NCI-H1105 treated with DMSO at 0.1 percent for 48 hours (cell line): ENCODE results near the gene IL32.
"Not testable (repeated sequence)": the region's sequence is repeated elsewhere in the genome, so short reads cannot be mapped to it uniquely, and the experiment has no call there.

ENCODE experiments used
- DNase-seq: peaks from one replicate; lab custom pipeline; 2025; lab: John Stamatoyannopoulos, UW

The IL32 gene

DNA sequence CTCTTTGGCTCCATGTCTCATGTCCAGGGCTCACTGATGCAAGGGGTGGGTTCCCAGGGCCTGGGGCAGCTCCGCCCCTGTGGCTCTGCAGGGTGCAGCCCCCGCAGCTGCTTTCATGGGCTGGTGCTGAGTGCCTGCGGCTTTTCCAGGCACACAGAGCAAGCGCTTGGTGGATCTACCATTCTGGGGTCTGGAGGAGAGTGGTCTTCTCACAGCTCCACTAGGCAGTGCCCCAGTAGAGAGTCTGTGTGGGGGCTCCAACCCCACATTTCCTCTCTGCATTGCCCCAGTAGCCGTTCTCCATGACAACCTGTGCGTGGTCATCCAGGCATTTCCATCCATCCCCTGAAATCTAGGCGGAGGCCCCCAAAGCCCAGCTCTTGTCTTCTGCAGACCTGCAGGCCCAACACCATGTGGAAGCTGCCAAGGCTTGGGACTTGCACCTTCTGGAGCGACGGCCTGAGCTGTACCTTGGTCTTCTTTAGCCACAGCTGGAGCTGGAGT is 5.2 kb downstream of the IL32 start:
- DNase-seq: no peak

DNA sequence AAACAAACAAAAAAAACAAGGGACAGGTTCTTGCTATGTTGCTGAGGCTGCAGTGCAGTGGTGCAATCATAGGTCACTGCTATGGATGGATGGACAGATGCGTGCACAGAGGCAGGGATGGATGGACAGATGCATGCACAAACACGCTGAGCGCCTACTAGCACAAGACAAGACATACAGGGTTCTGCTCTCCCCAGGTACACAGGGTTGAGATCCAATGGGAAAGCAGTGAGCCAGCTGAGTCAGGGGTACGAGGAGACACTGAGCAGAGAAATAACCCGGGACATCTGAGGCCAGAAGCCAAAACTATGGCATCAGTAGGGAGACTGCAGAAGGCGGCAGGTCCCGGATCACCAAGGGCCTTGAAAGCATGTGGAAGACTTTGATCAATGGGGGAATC is 6.2 kb downstream of the IL32 start:
- DNase-seq: no peak

DNA sequence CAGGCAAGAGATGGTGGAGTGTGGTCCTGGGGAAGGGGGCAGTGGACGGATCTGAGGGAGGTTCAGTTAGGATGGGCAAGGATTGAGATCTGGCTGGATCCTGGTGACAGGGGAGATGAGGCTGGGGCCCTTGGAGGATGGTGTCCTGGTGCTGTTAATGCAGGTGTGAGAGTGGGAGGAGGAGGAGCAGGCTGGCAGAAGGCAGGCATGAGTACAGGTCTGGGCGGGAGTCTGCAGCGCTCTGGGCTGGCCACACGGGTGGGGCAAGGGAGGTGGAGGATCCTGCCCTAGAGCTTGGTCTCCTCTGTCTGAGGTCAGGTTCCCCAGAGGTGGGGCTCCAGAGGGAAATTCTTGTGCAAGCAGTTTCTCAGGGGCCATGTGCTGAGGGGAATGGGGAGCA is 6.7 kb downstream of the IL32 start:
- not testable (repeated sequence) for DNase-seq

DNA sequence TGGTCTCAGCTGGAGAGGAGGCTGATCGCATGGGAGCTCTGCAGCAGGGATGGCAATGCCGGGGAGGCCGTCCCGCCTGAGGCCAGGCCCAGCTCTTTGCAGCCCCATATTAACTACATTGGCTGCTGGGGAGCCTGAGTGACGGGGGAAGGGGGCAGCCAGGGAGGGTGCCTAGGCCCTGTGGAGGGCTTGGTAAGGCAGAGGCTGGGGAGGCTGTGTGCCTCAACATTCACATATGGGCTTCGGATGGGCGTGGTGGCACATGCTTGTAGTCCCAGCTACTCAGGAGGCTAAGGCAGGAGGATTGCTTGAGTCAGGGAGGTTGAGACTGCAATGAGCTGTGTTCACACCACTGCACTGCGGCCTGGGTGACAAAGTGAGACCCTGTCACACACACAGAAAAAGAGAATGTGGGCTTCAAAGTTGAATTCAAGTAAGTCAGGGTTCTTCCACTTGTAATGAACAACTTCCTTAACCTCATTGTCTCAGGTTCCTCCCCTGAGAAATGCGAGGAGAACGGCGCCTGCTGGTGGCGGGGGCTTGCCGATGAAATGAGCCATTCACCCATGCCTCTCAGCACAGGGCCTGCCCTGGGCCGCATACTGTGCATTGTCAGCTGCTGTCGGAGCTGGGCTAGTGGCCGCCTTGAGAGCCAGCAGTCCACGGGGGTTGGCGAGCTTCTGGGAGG is 7.3 kb downstream of the IL32 start:
- not testable (repeated sequence) for DNase-seq

DNA sequence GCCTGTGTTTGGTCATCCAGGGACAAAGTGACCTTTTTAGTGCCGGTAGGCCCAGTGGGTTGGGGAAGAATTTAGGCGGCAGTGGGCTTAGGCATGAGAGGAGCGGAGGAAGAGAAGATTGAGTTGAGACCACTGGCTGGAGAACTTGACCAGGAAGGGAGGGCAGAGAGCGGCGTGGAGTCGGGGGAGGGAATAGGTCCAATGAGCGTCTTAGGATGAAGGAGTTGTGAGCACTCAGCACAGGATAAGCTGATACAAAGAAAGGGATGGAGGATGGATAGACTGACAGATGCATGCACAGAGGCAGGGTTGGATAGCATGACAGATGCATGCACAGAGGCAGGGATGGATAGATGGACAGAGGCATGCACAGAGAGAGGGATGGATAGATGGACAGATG is 8.0 kb downstream of the IL32 start:
- no peak for DNase-seq

DNA sequence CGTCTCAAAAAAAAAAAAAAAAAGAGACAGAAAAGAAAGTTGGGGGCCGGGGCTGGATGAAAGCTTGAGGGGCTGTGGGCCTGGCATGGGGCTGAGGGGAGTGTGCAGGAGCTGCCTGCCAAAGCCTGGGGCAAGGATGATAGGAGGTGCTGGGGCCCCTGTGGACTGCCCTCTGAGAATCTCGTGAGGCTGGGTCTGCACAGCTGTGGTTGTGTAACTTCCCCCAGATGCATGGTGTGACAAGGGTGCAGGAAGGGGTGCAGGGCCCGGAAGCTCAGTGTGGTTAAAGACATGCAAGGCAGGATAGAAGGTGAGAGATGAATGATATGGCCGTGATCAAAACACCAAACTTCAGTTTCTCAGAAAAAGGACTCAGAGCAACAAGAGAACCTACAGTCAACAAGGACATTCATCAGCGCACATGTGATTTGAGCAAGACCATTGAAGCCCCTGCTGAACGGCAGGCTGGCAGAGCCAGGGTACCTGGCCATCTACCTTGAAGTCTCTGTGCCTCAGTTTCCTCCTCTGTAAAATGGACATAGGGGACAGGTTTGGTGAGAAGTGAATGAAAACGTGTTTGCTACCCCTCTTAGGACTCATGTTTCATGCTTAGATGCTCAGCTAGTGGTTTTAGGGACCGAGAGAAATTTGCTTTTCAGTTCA is 9.6 kb downstream of the IL32 start:
- no peak for DNase-seq

DNA sequence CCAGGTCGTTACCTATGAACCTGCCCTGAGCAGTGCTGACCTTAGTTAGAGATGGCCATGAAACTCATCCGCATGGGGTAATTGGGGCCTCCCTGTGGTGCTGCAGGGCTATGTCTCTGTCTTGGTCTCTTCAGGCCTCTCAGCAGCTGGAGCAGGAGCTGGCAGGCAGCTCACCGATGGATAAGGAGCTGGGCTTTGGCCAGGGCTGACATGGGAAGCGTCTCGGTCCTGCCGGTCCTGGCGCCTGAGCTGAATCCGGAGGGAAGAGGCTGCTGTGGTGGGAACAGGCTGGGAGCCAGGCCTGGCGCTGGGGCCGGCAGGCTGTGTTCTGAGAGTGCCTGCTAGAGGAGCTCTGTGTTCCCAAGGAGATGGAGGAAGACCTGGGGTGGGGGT is 10.1 kb downstream of the IL32 start:
- no peak for DNase-seq

DNA sequence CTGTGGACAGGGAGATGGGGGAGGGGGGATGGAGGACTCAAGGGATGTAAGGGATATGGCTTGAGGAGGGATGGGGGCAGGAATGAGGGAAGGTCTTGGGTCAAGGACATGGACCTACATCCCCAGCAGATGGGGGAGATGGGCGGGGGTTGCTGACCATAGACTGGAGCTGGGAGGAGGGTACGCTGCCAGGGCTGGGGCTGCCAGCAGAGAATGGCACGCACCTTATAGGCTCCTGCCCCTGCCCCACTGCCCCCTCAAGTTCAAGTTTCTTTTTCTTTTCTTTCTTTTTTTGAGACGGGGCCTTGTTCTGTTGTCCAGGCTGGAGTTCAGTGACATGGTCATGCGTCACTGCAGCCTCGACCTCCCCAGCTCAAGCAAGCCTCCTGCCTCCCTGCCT is 10.5 kb downstream of the IL32 start:
- not testable (repeated sequence) for DNase-seq

DNA sequence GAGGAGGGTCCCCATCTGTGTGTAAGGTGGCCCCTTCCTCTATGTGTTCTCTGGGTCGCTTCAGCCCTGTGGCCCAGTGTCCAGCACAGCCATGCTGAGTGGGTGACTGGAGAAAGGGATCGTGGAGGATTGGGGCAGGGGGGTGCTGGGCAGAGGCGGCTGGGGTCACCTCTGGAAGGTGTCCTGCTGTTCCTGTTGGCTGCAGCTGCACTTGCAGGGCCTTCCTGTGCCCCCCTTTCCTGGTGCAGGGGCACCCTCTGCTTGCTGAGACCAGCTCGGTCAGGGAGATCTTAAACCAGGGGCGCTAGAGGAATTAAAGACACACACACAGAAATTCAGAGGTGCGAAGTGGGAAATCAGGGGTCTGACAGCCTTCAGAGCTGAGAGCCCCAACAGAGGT is 11.1 kb downstream of the IL32 start:
- DNase-seq: no peak

DNA sequence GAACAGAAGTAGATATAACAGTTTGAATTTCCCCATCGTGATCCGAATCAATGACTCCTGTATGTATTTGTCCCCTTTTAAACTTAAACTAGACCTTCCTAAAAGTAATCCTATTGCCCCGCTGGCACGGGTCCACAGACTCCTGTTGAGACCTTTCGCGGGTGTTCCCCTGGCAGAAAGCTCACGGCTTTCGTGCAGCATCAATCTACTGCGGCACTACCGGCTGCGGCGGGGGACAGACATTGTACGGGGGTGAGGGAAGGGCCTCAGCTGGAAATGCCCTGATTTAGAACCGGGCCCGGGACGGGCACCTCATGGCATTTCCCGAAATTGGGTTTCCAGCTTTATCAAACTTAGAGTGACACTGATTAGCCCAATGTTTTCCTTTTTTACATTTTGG is 14.6 kb downstream of the IL32 start:
- DNase-seq: no peak

DNA sequence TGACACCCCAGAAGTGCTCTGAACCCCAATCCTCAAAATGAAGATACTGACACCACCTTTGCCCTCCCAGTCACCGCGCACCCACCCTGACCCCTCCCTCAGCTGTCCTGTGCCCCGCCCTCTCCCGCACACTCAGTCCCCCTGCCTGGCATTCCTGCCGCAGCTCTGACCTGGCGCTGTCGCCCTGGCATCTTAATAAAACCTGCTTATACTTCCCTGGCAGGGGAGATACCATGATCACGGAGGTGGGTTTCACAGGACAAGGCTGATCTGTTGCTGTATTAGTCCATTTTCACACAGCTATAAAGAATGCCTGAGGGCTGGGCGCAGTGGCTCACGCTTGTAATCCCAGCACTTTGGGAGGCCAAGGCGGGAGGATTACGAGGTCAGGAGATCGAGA is 16.5 kb downstream of the IL32 start:
- DNase-seq: not testable (repeated sequence)

DNA sequence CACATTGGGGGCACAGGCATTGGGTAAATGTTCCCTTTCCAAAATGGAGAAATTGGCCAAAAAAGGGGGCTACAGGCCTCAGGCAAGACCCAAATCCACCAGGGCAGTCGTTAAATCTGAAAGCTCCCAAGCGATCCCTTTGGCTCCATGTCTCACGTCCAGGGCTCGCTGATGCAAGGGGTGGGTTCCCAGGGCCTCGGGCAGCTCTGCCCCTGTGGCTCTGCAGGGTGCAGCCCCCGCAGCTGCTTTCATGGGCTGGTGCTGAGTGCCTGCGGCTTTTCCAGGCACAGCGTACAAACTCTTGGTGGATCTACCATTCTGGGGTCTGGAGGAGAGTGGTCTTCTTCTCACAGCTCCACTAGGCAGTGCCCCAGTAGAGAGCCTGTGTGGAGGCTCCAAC is 18.0 kb downstream of the IL32 start:
- DNase-seq: not testable (repeated sequence)

DNA sequence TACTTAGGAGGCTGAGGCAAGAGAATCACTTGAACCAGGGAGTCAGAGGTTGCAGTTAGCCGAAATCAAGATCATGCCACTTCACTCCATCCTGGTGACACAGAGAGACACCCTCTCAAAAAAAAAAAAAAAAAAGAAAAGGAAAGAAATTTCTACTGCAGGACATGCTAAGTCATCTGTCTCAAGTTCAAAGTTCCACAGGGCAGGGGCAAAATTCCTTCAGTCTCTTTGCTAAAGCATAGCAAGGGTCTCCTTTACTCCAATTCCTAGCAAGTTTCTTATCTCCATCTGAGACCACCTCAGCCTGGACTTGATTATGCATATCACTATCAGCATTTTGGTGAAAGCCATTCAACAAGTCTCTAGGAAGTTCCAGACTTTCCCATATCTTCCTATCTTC is 19.1 kb downstream of the IL32 start:
- DNase-seq: no peak

DNA sequence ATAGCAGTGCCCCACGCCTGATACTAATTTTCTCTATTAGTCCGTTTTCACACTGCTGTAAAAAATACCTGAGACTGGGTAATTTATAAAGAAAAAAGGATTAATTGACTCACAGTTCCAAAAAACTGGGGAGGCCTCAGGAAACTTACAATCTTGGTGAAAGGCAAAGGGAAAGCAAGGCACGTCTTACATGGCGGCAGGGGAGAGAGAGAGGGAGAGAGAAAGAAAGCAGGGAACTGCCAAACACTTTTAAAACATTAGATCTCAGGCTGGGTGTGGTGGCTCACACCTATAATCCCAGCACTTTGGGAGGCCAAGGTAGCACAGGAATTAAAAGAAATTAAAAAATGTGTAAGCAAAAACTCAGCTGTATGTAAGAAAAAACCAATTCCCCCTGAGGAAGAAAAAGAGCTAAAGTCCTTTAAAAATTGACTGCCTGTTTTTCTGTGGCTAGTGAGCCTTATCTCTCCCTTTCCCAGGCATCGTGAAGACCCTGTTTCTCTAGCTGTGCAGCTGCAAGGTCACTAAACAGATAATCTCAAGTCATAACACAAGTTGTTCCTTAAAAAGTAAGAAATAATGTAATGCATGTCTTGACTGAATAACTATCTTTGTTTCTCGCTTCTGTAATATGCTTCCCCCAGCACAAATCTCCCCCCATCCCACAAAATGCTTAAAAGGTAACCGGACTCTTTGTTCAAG is 19.7 kb downstream of the IL32 start:
- no peak for DNase-seq

DNA sequence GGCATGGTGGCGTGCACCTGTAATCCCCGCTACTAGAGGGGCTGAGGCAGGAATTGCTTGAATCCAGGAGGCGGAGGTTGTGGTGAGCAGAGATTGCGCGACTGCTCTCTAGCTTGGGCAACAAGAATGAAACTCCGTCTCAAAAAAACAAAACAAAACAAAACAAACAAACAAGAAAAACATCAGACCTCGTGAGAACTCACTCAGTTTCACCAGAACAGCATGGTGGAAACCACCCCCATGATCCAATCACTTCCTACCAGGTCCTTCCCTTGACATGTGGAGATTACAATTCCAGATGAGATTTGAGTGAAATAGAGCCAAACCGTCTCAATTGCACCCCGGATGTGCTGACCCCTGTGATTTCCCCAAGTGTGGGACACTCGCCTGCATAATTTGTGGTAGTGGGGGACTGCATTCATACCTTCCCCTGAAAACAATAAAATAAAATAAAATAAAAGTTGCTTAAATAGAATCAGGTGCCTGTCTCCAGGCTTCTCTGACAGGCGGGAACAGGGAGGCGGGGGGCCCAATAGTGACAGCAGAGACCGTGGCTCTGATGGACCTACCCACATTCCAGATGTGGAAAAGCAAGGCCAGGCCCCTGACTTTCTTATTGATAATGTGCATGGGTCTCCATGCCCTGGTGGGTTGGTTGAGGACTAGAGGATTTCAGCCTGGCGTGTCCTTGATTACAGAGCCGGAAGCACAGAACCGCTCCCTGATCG is 20.6 kb downstream of the IL32 start:
- DNase-seq: no peak

DNA sequence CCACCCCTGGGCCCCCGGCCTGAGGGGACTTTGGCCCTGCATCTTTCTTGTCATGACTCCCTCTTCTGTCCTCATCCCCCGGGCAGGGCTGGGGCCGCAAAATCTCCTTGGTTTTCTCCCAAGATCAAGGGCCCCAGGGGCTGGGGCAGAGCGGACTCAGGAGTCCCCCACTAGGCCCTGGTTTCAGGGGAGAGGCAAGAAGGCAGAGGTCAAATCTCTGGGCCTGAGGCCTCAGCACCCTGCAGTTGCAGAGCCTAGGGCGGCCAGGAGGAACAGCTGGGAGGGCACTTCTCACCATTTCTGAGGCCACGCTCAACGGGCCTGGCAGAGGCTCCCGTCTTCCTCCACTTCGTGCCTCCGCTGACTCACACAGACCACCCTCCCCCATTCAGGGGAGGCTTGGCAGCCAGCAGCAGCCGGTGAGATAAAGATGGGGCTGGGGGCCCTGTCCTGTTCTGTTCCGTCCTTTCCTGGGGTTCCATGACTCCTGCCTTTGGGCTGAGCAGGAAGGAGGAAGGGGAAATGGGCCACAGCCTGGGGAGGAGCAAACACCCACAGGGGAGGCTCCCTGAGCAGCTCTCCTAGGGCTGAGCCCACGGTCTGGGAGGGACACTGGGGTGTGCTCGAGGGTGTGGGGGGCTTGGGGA is 21.3 kb downstream of the IL32 start:
- DNase-seq: no peak

DNA sequence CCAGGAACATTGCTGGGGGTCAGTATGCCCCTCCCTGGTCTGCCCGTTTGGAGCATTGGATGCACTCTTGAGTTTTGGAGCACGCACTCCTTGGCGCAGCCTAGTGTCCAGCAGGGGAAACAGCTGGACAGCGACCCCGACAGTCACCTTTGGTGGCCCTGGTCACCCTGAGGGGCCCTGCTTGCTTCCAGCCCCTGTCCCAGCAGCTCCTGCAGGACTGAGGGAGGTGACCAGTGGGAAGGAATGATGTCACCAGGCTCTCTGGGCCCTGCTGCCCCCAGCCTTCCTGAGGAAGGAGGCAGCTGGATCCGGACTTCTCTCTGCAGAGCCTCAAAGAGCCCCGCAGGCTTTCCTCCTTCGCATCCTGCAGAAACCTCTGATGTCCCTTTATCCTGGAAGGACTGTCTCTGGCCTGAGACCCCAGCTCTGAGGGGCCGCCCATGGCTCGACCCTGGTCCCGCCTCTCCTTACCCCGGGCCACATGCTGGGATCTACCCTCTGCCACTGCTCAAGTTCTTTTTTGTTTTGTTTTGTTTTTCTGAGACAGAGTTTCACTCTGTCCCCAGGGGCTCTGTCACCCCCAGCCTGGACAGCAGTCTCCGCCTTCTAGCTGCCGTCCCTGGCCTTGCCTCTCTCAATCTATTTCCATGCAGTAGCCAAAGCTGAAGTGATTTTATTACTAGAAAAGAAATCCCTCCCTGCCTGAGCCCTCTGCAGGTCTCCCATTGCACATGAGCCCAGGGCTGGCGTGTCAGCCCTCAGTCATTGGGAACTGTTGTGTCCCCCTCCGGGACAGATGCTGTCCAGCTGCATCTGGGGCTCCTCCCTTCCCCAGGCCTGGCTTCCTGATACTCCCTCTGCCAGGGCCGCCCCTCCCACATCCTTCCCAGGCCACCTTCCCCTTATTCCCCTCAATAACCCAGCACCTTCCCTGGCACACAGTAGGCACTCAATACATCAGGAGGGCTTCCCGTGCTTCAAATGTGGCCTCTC is 22.1 kb downstream of the IL32 start:
- no peak for DNase-seq

DNA sequence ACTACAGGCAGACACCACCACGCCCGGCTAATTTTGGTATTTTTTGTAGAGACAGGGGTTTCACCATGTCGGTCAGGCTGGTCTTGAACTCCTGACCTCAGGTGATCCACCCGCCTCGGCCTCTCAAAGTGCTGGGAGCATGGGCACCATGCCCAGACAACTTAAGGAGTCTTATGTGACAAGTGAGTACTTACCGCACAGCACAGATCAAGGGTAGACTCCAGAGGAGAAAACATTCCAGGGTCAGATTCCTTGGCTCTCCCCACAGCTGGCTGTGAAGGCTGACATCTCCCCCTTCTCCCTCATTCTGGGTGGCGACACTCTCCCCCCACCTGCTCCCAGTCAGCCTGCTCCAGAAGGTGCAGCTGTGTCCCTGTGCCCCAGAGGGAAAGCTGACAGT is 23.0 kb downstream of the IL32 start:
- no peak for DNase-seq

DNA sequence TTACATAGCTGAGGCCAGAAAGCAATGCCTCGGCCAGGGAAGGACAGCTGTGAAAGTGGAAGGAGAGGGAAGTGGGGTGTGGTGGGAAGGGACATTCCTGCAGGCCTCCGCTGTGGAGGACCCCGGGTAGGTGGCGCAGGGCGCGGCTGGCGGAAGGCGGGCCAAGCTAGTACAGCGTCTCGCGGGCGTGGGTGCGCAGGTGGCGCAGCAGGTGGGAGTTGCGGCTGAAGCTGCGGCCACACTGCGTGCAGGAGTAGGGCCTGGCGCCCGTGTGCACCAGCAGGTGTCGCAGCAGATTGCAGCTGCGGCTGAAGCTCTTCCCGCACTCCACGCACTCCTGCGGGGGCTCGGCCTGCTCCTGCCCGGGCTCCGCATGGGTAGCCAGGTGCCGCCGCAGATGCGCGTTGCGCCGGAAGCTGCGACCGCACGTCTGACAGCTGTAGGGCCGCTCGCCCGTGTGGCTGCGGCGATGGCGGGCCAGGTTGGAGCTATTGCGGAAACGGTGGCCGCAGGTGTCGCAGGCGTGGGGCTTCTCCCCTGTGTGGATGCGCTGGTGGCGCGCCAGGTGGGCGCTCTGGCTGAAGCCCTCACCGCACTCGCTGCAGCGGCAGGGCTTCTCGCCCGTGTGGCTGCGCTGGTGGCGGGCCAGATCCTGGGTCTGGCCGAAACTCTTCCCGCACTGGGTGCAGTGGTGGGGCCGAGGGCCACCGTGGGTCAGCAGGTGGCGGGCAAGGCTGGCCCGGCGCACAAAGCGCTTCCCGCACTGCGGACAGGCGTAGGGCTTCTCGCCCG is 23.7 kb downstream of the IL32 start:
- DNase-seq: no peak
